ENCODE data around the gene HIF1AN.
"Not testable (repeated sequence)": the region's sequence is repeated elsewhere in the genome, so short reads cannot be mapped to it uniquely, and the experiment has no call there.

The HIF1AN gene

DNA sequence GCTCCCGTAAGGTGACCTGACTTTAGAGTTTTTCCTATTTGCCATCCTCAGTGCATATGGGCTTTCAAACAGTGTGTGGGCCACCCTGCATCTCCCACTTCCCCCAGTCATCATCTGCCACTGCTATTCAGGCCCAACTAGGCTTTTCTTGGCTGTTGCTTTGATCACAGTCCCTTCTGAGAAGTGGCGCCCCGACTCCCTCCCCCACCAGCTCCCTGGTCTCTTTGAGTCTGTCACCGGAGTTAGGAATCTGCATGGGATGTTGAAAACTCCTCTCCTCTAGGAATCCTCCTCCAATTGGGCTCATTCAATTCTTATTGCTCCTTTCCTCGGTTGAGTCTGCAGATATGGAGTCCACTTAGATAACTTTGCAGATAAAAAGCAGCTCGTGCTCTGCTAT, 32.1 kb downstream of the HIF1AN start:
- DNase-seq = no peak

DNA sequence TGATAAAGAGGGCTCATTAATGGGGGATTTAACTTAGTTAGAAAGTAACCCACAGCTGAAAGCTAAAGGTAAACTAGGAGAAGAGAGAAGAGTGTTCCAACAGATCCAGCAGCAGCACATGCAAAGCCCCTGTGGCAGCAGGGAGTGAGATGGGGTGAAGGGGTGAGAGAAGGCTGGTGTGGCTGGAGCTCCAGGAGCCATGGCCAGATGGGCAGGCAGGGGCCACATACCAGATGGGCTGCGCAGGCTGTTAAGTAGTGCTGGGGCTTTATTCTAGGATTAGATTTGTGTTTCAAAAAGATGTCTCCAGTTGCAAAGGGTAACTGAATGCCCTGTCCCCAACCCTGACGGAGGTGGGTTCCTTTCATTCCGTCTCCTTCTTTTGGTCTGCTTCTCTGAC, 33.2 kb downstream of the HIF1AN start:
- no peak for DNase-seq

- DNase-seq = no peak
Observed at GRCh38 chr10:100569687-100570481, 34.1 kb downstream of the HIF1AN start.

DNA sequence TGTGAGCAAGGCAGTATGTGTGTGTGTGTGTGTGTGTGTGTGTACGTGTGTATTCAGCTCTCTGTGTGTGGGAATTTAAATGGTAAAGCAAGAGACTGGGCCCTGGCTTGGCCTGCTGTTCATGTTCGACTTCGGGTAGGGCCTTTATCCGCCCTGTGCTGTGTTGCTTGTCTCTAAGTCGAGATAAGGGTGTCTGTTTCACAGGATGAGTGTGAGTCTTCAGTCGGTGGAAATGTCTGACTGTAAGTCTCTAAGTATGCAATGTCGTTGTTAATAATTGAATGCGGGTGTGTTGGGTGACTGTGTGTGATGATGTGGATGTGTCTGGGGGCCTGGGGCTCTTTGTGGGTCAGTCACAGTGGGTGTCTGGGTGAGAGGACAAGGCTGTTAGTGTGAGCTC, 34.8 kb downstream of the HIF1AN start:
- no peak for DNase-seq

- DNase-seq = no peak
Observed at GRCh38 chr10:100571084-100571856, 35.5 kb downstream of the HIF1AN start.

DNA sequence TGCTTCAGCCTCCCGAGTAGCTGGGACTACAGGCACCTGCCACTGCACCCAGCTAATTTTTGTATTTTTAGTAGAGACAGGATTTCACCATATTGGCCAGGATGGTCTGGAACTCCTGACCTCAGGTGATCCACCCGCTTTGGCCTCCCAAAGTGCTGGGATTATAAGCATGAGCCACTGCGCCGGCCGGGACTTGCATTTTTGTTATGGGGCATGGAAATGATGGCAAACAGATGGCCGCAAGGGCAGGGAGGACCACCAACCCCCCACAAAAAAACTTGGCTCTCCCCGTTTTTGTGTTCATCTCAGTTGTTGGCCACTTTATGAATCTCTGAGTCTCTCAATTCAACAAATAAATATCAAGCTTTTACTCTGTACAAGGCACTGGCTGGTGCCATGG, 39.4 kb downstream of the HIF1AN start:
- DNase-seq = not testable (repeated sequence)

- no peak for DNase-seq
Observed at GRCh38 chr10:100575585-100576281, 40.0 kb downstream of the HIF1AN start.

- no peak for DNase-seq
Observed at GRCh38 chr10:100576282-100576635, 40.5 kb downstream of the HIF1AN start.

DNA sequence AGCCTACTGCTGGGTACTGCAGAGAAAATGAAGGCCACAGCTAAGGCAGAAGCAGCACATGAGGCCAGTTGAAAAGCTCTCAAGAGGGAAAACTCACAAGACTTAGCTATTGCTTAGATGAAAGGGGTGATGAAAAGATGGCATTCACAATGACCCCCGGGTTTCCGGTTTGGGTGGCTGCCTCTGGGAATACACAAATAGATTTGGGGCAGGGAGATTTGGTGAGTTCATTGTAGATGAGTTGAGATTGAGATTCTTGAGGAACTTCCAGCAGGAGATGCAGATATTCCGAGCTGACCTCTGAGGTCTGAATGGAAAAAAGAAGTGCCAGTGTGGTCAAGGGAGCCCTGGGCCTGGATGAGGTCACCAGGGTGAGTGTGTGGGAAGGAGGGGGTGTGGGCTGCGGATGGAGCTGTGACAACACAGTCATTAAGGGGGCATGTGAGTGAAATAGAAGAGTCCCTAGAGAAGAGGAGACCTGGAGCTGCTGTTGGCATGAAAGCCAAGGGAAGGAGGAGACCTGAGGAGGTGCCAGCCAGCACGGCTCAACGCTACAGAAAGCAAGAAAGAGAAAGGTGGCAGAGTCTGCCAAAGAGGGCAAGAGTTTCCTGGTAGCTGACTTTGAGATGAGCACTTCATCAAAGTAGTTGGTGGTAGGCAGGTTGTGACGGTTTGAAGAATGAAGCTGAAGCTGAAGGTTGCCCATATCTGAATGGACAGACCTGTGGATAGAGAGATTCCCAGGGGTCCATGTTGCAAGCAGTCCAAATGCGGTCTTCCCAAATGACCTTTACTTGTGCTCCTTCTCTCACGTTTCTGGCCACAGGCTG, 43.7 kb downstream of the HIF1AN start:
- no peak for DNase-seq

DNA sequence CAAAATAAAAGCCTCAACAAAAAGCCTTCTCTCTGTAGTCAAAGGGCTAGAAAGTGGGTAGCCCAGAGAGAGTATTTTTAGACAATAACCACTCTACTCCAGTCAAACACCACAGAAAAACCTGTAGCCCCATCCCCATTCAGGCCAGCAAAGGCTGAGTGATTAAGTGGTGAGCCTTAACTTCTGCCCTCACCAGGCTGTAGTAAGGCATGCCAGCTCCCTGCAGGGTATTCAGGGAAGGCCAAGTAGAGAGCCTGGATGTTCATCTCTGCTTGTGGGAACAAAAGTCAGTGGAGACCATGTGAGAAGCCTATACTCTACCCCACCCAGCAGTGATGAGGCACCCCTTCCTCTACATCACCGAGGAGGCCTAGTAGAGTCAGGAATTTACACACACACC, 51.2 kb downstream of the HIF1AN start:
- no peak for DNase-seq

GRCh38 chr10:100598166-100598565, 62.4 kb downstream of the HIF1AN start:
- DNase-seq = no peak

DNA sequence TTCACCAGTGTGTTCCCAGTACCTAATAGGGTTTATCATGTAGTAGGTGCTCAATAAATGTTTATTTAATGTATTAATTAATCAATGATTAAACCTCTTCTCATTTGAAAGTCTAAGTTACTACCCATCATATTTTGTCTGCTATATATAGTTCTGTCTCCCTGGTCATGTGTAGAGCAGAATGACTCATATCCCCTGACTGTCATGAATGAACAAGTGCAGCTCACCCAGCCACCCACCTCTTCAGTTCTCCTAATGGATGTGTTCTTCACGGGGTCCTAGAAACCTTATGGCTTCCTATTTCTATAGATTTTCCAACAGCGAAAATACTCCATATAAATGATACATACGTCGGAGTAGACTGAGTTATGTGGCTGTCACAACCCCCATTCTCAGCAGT, 64.5 kb downstream of the HIF1AN start:
- no peak for DNase-seq

DNA sequence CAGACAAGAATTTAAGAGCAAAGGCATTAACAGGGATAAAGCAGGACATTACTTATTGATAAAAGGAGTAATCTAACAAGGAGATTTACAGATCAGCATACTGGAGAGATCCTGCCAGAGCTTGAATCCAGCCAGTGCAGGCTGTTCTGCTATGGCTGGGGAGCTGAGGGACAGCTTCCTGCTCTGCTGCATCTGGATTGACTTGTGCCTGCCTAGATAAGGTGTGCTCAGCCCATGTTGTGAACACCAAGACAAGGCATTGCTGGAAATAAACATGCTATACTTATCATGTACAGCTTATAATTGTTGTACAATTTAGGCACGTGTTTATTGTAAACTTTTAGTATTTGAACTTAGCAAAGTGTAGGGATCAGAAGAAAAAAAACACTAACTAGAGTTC, 71.7 kb downstream of the HIF1AN start:
- no peak for DNase-seq

All from EL (cell line).